Measurements from ENCODE around the gene ZNF723. TPM values are rescaled to one million over a fixed set of nuclear protein-coding genes. Genes with fewer than 3 reads are reported as not detected.
"Not testable (repeated sequence)": the region's sequence is repeated elsewhere in the genome, so short reads cannot be mapped to it uniquely, and the experiment has no call there.

The ZNF723 gene
- not detected for polyA plus RNA-seq (ENCODE audit: insufficient read length)

DNA sequence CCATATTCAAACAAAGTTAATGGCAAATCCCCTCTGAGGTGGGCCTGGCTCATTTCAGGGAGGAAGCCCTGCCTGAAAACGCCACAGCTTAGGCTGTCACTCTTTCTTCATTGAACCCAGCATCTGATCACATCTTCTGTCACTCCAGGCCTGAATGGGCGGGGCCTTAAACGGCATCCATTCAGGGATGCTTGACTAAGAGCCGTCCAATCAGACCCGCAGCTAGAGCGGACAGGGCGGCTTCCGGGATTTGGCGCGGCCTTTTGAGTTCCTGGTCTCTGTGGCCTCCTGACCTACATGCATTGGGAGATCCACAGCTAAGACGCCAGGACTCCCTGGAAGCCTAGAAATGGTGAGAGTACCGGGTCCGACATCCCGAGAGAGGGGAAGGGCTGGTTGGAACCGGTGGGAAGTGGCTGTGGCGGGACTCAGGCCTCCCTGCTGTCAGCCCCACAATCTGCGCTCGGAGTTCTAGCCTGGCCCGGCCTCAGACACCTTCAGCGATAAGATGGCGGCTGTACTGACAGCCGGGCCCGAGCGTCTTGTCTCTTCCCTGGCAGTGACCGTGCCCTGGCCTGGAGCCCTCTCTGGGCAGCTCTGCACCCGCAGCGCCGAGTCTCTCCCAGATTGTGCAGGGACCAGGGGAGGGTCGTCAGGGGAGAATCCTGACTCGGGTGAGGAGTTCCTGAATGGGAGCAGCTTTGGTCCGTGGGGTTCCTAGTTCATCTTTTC, at the start of gene ZNF723:
Gene ZNF723 (plus strand): TSS at position 261 of the 732 bp plus-strand sequence. CDS start 89 bp downstream, at position 350.
- DNase-seq (ENCODE audit: low read depth), result no peak

DNA sequence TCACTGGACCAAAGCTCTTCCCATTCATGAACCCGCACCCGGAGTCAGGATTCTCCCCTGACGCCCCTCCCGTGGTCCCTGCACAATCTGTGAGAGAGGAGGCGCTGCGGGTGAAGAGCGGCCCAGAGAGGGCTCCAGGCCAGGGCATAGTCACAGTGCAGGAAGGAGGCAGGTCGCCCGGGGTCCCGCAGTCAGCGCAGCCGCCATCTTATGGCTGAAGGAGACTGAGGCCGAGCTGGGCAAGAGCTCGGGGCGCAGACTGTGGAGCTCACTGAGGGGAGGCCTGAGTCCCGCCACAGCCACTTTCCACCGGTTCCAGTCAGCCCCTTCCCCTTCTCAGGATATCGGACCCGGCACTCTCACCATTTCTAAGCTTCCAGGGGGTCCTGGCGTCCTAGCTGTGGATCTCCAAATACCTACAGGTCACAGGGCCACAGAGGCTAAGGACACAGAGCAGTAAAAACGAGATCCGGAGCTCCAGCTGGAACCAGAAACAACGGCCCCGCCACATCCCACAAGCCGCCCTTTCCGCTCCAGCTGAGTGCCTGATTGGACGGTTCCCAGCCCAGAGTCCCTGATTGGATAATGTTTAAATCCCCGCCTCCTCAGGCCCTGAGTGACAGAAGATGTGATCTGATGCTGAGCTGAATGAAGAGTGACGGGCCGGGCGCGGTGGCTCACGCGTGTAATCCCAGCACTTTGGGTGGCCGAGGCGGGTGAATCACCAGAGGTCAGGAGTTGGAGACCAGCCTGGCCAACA, 48.3 kb upstream of the ZNF723 start, which contains the start of gene ZNF99:
Gene ZNF99 (minus strand): TSS at position 501 of the 760 bp plus-strand sequence. CDS start 135 bp downstream, at position 366.
- DNase-seq (ENCODE audit: low read depth), result peak; percentile 49

DNA sequence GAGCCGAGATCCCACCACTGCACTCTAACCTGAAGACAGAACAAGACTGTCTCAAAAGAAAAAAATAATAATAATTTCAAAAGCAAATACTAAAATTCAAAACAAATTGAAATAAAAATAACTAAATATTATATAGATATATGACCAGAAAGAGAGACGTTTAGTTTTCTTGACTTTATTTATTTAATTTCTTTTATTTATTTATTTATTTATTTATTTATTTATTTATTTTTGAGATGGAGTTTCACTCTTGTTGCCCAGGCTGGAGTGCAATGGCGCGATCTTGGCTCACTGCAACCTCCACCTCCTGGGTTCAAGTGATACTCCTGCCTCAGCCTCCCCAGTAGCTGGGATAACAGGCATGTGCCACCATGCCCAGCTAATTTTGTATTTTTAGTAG, 39.2 kb upstream of the ZNF723 start:
- not testable (repeated sequence) for DNase-seq (ENCODE audit: low read depth)

DNA sequence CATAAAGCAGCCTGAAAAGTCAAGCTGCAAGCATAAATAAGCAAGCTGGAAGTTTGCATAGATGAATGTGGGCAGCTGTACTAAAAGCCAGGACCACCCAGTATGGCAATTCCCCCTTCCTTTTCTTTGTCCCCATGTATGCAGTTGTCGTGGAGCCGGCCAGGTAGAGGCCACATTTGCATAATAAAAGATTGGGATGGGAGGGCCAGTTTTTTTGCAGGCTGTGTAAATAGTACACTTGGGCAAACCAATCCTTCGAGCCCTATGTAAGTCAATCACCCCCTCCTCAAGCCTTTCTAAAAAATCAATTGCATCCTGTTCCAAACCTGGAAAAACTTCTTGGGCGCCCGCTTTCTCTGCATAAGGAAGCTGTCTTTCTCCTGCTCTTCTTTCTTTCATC, 35.1 kb upstream of the ZNF723 start:
- DNase-seq (ENCODE audit: low read depth), result no peak

DNA sequence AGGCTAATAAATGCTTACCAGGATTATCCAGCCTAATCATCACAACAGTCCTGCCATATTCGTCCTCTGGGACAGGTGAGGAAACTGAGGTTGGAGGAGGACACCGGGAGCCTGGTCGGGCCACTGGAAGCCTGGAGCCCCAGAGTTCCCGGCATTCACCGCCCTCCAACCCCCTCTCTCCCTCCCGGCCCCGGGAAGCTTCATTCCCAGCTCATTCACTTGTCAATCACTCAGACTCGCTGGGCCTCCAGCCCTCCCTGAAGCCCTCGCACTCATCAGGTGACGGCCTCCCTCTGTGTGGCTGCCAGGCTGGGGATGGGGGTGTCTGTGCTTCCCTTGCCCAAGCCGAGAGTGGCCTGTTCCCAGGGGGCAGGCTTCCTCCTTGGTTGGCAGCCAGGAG, 25.7 kb upstream of the ZNF723 start:
- no peak for DNase-seq (ENCODE audit: low read depth)

DNA sequence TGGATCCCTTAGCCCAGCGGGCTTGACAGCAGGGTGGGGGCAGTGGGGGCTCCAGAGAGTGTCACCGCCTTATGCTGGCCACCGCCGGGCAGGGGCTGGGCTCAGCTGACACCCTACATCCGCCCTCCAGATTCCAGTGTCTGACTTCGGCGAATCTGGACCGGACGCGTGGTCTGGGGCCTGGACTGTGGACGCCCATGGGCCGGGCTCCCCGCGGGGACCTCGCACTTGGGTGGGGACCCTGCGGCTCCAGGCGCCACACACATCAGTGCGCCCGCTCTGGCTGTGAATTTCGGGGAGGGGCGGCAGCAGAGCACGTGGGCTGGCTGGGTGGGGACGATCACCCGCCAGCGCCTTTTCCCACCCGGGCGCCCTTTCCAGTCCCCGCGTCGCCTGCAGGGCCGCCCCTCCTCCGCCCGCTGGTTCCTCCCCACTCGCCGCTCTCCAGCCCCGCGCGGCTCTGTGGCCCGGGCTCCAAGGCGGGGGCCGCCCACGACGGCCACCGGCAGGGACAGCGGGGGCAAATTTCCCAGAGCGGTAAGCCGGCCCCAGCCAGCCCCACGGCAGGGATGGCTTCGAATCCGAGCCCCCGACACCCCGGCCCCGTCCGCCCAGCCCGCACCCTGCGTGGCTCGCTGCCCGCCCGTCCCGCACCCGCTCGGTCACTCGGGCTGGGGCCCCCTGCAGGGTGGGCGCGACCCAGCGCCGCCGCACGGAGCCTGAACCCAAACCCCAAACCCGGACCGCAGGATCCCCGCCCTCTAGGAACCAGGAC, 24.8 kb upstream of the ZNF723 start:
- DNase-seq (ENCODE audit: low read depth), result no peak

DNA sequence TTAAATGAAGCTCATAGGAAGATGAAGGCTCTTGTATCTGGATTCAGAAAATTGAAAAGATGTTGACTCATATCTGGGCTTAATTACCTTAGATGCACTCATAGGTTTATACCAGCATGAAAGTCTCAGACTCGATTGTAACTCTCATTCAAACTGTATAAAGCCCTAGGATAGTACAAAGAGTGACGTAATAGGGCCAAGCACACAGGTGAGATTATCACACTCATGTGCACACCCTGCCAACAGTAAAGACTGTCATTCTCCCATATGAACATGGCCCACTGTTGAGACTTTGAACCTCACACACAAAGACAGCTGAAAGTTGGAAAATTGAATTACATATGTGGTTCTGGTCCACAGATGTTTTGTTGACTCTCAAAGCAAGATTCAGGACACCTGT, 18.0 kb upstream of the ZNF723 start:
- DNase-seq (ENCODE audit: low read depth), result no peak

DNA sequence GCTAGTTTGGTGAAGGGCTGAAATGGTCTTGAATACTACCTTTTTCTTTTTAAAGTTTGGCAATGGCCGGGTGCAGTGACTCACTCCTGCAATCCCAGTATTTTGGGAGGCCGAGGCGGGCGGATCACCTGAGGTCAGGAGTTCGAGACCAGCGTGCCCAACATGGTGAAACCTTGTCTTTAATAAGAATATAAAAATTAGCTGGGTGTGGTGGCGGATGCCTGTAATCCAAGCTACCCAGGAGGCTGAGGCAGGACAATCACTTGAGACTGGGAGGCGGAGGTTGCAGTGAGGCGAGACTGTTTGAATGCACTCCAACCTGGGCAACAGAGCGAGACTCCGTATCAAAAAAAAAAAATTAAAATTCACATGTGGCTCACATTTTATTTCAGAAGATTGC, 880 bp upstream of the ZNF723 start:
- no peak for DNase-seq (ENCODE audit: low read depth)

DNA sequence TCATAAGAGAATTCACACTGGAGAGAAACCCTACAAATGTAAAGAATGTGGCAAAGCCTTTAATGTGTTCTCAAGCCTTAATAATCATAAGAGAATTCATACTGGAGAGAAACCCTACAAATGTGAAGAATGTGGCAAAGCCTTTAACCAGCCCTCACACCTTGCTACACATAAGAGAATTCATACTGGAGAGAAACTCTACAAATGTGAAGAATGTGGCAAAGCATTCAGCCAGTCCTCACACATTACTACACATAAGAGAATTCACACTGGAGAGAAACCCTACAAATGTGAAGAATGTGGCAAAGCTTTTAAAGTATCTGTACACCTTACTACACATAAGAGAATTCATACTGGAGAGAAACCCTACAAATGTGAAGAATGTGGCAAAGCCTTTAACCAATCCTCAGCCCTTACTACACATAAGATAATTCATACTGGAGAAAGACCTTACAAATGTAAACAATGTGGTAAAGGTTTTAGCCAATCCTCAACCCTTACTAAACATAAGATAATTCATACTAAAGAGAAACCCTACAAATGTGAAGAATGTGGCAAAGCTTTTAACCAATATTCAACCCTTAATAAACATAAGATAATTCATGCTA, 25.7 kb downstream of the ZNF723 start:
- not testable (repeated sequence) for DNase-seq (ENCODE audit: low read depth)

DNA sequence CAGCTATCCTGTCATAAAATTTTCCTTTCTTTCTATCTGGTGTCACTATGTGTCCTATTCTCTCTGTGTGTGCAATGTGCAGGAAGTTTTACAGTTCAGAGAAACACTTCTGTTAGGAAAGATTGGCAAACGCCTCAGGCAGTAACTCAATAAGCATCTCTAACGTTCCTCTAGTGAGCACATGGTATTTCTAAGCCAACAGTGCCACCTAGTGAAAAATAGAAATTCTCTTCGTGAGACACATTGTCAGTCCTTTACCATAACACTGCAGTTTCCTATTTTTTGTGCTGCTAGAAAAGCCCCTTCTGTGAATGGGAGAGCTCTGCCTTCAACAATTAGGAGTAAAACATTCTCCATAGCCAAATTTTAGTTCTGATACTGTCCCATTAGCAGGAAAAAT, 50.7 kb downstream of the ZNF723 start:
- DNase-seq (ENCODE audit: low read depth), result no peak

DNA sequence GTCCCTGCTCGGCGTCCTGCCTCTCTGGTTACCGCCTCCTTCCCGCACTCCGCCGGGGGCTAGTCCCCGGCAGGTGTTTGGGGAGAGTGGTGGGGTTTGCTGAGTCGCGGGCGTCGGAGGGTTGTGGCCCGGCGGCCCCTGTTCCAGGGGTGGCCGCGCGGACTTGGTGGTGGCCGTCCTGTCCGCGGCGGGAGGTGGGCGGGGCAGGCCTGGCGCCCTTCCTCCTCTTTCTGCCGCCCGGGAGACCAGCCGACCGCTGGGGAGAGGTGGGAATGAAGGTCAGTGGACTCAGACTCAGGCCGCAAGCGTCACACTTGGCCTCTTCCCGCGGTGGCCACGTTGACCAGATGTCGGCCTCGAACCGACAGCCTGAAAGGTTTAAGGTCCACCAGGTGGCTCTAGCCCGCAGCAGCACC, 61.8 kb downstream of the ZNF723 start:
- DNase-seq (ENCODE audit: low read depth), result no peak

DNA sequence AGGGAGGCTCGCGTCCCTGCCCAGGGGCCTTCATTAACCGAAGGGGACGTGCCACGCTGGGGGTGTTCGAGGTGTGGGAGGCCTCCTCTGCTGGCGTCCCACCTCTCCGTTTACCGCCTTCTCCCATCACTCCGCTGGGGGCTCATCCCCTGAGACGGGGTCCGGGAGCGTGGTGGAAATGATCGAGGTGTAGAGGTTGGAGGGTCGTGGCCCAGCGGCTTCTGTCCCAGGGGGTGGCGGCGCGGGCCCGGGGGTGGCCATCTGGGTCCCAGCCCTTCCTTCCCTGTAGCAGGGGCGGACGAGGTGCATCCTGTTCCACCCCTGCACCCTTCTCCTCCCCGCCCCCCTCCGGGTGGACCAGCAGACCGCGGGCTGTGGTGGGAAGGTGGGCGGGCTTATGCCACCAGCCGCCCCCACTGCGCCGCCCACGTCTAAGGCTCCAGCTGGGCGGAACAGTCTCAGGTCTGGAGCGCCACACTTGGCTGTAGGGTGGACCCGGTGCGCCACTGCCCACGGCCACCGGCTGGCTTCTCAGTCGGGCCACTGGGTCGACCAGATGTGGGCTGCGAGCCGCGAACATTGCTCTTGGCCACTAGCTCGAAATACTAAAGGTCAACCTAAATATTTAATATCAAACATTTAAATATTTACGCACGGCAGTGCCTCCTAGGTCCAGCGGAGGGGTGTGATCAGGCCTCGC, 69.5 kb downstream of the ZNF723 start:
- no peak for DNase-seq (ENCODE audit: low read depth)

Other genes with a start within 250 kb of the ZNF723 start
- gene ZNF492, start 198.0 kb upstream of the ZNF723 start, polyA plus RNA-seq (ENCODE audit: insufficient read length), result 0.56 TPM
- 0.24 TPM for gene ZNF99, start 48.1 kb upstream of the ZNF723 start, polyA plus RNA-seq (ENCODE audit: insufficient read length)
- gene ZNF728, start 170.9 kb downstream of the ZNF723 start, polyA plus RNA-seq (ENCODE audit: insufficient read length), result not detected

Data from forelimb muscle (tissue), 1 donor.